A549 (cell line): Measurements from ENCODE around the gene ADORA1.

ENCODE experiments used
- BHLHE40 ChIP-seq: IDR thresholded peaks from 2 replicates; pipeline ENCODE4 v1.6.1; 2012; ENCODE audit warnings: low read depth, low read length, inconsistent platforms
- CTCF ChIP-seq: fragments of >200 bp; sonication (Bioruptor Twin); formaldehyde crosslinking; IDR thresholded peaks from 3 replicates; pipeline ENCODE4 v1.5.1; 2016

GRCh38 chr1:203096566-203096965, 31.0 kb upstream of the ADORA1 start:
- TF ChIP-seq CTCF, result no peak
- no peak for TF ChIP-seq BHLHE40
